HEK293T (cell line): ENCODE data around the gene FBRSL1.

Experiments used
- BHLHE40 ChIP-seq: fragments of 450-650 bp; IDR thresholded peaks from 2 replicates; pipeline ENCODE4 v1.6.1; 2016; ENCODE audit warnings: mild to moderate bottlenecking, moderate library complexity, borderline replicate concordance
- FOXK2 ChIP-seq: fragments of 450-650 bp; IDR thresholded peaks from 2 replicates; pipeline ENCODE4 v1.6.1; 2016; ENCODE audit warnings: mild to moderate bottlenecking
- FOXM1 ChIP-seq: fragments of 450-650 bp; IDR thresholded peaks from 2 replicates; pipeline ENCODE4 v1.6.1; 2017; ENCODE audit warnings: mild to moderate bottlenecking, borderline replicate concordance
- SP1 ChIP-seq: fragments of 450-650 bp; IDR thresholded peaks from 2 replicates; pipeline ENCODE4 v1.6.1; 2017
- TARDBP ChIP-seq: fragments of 450-650 bp; IDR thresholded peaks from 2 replicates; pipeline ENCODE4 v1.6.1; 2016
- ZNF384 ChIP-seq: fragments of 450-650 bp; IDR thresholded peaks from 2 replicates; pipeline ENCODE4 v1.6.1; 2016

GRCh38 chr12:132500856-132501180, 10.9 kb downstream of the FBRSL1 start:
- no peak for TF ChIP-seq TARDBP
- no peak for TF ChIP-seq FOXK2
- no peak for TF ChIP-seq SP1
- TF ChIP-seq BHLHE40, result no peak
- TF ChIP-seq ZNF384, result no peak
- no peak for TF ChIP-seq FOXM1
